ENCODE results near the gene CLEC16A. TPM values are rescaled to one million over a fixed set of nuclear protein-coding genes. Genes with fewer than 3 reads are reported as not detected.

CLEC16A gene
- total RNA-seq, 1 donor from 2014 or later = 7.8 TPM

- no peak overlapping the region for H3K4me2 ChIP-seq
- H3K9me3 ChIP-seq (ENCODE audit: low read depth) = no peaks in the 10 kb centered on the region
- no peaks in the 10 kb centered on the region for H3K36me3 Mint-ChIP-seq
- no peaks in the 10 kb centered on the region for H3K36me3 ChIP-seq
- no peak overlapping the region for H3K9ac ChIP-seq
- no peaks in the 10 kb centered on the region for H3K27me3 ChIP-seq
- H3K27ac ChIP-seq = no peak overlapping the region
- H3K4me3 Mint-ChIP-seq = no peak overlapping the region
- H3K9me3 Mint-ChIP-seq = no peaks in the 10 kb centered on the region
- H3K27ac Mint-ChIP-seq = no peak overlapping the region
- peaks cover 61% of the 10 kb centered on the region for H3K4me1 Mint-ChIP-seq
- no peak overlapping the region for H2AFZ ChIP-seq (replicated peaks)
- TF ChIP-seq, protein P1, sequence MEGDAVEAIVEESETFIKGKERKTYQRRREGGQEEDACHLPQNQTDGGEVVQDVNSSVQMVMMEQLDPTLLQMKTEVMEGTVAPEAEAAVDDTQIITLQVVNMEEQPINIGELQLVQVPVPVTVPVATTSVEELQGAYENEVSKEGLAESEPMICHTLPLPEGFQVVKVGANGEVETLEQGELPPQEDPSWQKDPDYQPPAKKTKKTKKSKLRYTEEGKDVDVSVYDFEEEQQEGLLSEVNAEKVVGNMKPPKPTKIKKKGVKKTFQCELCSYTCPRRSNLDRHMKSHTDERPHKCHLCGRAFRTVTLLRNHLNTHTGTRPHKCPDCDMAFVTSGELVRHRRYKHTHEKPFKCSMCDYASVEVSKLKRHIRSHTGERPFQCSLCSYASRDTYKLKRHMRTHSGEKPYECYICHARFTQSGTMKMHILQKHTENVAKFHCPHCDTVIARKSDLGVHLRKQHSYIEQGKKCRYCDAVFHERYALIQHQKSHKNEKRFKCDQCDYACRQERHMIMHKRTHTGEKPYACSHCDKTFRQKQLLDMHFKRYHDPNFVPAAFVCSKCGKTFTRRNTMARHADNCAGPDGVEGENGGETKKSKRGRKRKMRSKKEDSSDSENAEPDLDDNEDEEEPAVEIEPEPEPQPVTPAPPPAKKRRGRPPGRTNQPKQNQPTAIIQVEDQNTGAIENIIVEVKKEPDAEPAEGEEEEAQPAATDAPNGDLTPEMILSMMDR (IDR thresholded peaks at IDR 0.05) = no peak
- TF ChIP-seq EZH2 (IDR thresholded peaks at IDR 0.05) (no peak), EZH2phosphoT487 (IDR thresholded peaks at IDR 0.05) (no peak)
- H4K20me1 ChIP-seq (ENCODE audit: low read depth) = no peaks in the 10 kb centered on the region
- H3K4me3 ChIP-seq = no peak overlapping the region
- peaks cover 29% of the 10 kb centered on the region for H3K4me1 ChIP-seq
- H3F3A ChIP-seq (ENCODE audit: low read depth) = peaks cover 8% of the 10 kb centered on the region
- no peak for DNase-seq (ENCODE audit: low spot score)
- peaks cover 2% of the 10 kb centered on the region for H3K27me3 Mint-ChIP-seq (ENCODE audit: insufficient read depth, low read depth)
- no peaks in the 10 kb centered on the region for H3K79me2 ChIP-seq (ENCODE audit: low read depth)
These were observed 192.2 kb downstream of the CLEC16A start for GRCh38 chr16:11136600-11136999.

GRCh38 chr16:11138022-11138768 lies 193.8 kb downstream of the CLEC16A start:
- TF ChIP-seq, protein P1 (IDR thresholded peaks at IDR 0.05) = no peak
- TF ChIP-seq EZH2phosphoT487 (IDR thresholded peaks at IDR 0.05) (no peak), EZH2 (IDR thresholded peaks at IDR 0.05) (no peak)
- H3K36me3 ChIP-seq = no peaks in the 10 kb centered on the region
- no peak overlapping the region for H3K4me2 ChIP-seq
- no peak overlapping the region for H2AFZ ChIP-seq (replicated peaks)
- H3K4me3 Mint-ChIP-seq = no peak overlapping the region
- no peaks in the 10 kb centered on the region for H3K27me3 ChIP-seq
- H3K4me1 Mint-ChIP-seq = peaks cover 51% of the 10 kb centered on the region
- no peak overlapping the region for H3K9ac ChIP-seq
- H3K36me3 Mint-ChIP-seq = no peaks in the 10 kb centered on the region
- H3K9me3 Mint-ChIP-seq = no peaks in the 10 kb centered on the region
- H3K9me3 ChIP-seq (ENCODE audit: low read depth) = no peaks in the 10 kb centered on the region
- no peaks in the 10 kb centered on the region for H4K20me1 ChIP-seq (ENCODE audit: low read depth)
- H3K27ac Mint-ChIP-seq = peak overlapping the region; percentile 14
- no peak overlapping the region for H3K4me3 ChIP-seq
- peaks cover 2% of the 10 kb centered on the region for H3K27me3 Mint-ChIP-seq (ENCODE audit: insufficient read depth, low read depth)
- no peak for DNase-seq (ENCODE audit: low spot score)
- no peaks in the 10 kb centered on the region for H3K79me2 ChIP-seq (ENCODE audit: low read depth)
- H3K4me1 ChIP-seq = peaks cover 29% of the 10 kb centered on the region
- peaks cover 8% of the 10 kb centered on the region for H3F3A ChIP-seq (ENCODE audit: low read depth)
- no peak overlapping the region for H3K27ac ChIP-seq

DNA sequence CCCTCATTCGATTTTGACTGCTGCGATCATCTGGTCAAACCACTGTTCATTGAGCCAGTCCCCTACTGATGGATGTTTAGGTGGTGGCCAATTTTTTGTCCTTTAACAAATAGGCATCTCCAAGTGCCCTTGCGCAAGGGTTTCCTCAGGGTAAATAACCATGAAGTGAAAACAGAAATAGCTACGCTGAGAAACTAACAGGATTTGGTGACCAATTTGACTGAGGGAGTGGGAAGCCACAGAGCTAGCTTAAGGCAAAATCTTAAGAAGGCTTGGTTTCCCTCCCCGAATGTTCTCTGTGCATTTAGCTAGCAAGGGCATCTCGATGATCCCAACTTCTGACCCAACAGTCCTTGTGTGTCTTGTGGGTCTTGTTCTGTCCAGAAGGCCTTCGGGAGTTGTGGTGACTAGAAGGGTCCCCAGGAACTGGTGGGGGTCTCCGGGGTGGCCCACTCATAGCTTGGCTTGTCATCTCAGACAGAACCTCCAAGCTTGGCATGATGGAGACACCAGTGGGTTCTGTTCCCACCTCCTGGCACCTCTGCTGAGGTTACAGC lies 194.5 kb downstream of the CLEC16A start:
- Mint-ChIP-seq H3K4me3 (no peak overlapping the region), H3K27ac (no peak overlapping the region), H3K9me3 (no peaks in the 10 kb centered on the region), H3K27me3 (ENCODE audit: insufficient read depth, low read depth) (peaks cover 2% of the 10 kb centered on the region), H3K4me1 (peaks cover 47% of the 10 kb centered on the region), H3K36me3 (no peaks in the 10 kb centered on the region)
- Histone ChIP-seq H4K20me1 (ENCODE audit: low read depth) (no peaks in the 10 kb centered on the region), H3K4me3 (no peak overlapping the region), H3K27me3 (no peaks in the 10 kb centered on the region), H3K27ac (no peak overlapping the region), H3K9ac (no peak overlapping the region), H3K36me3 (no peaks in the 10 kb centered on the region), H3K4me2 (no peak overlapping the region), H2AFZ (replicated peaks) (no peak overlapping the region), H3F3A (ENCODE audit: low read depth) (peaks cover 8% of the 10 kb centered on the region), H3K9me3 (ENCODE audit: low read depth) (no peaks in the 10 kb centered on the region), H3K4me1 (peaks cover 29% of the 10 kb centered on the region), H3K79me2 (ENCODE audit: low read depth) (no peaks in the 10 kb centered on the region)
- TF ChIP-seq EZH2phosphoT487 (IDR thresholded peaks at IDR 0.05) (no peak), EZH2 (IDR thresholded peaks at IDR 0.05) (no peak)
- TF ChIP-seq, protein P1 (IDR thresholded peaks at IDR 0.05) = no peak
- DNase-seq (ENCODE audit: low spot score) = no peak
